NCI-H2107 (cell line): Measurements from ENCODE around the gene ALPI.

Experiments
- DNase-seq: peaks from one replicate; lab custom pipeline; 2025; lab: John Stamatoyannopoulos, UW

ALPI gene

DNA sequence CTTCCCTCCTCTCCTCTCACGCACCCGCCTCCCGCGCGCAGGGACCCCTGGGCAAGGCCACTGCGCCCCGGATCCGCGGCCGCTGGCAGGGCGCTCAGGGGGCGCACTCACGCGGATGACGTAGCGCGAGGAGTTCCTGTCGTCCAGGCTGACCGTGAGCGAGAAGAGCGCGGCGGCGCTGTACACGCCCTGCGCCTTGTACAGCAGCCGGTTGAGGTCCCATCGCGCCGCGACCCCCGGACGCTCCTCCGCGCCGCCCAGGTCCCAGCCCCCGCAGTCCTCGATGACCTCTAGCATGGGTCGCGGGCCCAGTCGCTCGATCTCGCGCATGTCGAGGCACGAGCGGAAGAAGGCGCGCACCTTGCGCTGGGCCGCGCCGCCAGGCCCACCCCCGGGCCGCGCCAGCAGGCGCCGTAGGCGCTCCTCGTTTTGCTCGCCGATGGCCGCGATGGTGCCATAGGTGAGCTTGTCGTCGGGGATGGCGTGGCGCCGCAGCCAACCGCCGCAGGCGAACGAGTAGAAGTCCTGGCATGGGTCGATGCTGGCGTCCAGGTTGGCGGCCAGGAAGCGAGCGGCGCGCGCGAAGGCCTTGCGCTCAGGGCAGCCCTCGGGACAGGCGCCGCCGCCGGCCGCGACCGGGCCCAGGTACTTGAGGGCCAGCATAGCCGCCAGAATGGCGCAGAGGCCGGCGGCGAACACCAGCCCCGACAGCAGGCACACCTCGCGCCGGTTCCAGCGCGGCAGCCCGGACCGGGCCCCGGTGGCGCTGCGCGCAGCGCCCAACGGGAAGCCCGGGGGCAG lies 30.0 kb downstream of the ALPI start:
- DNase-seq = no peak

DNA sequence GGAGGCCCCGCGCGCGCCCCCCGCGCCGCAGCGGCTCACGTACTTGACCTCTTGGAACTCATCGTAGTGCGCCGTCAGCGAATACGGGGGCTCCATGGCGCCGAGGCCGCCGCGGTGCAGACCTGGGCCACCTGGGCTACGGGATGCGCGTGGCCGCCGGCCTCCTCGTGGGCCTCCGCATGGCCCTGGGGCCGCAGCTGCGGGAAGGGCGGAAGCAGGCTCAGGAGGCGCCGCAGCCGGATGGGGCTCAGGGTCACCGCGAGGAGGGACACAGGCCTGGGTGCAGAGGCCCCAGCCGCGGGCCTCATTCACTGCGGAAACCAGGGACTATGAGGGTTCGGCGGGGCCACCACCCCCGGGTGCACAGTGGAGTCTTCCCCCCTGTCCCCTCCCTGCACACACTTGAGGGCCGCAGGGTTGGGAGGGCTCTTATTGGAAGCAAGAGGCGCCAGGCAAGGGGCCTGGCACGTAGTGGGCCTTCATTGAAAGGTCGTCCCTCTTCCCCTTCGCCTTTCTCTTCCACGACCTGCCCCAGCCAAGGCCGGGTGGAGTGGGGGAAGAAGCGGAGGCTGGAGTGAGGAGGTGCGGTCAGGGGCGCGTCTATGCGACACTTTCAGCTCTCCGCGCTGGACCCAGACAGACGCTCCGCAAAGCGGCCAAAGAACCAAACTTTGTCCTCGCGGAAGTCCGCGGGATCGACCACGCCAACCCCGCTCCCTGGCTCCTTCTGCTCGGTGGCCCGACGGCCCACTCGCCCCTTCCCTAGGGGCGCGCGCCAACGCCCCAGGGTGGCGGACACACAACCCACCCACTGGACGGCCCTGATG lies 30.8 kb downstream of the ALPI start:
- no peak for DNase-seq

DNA sequence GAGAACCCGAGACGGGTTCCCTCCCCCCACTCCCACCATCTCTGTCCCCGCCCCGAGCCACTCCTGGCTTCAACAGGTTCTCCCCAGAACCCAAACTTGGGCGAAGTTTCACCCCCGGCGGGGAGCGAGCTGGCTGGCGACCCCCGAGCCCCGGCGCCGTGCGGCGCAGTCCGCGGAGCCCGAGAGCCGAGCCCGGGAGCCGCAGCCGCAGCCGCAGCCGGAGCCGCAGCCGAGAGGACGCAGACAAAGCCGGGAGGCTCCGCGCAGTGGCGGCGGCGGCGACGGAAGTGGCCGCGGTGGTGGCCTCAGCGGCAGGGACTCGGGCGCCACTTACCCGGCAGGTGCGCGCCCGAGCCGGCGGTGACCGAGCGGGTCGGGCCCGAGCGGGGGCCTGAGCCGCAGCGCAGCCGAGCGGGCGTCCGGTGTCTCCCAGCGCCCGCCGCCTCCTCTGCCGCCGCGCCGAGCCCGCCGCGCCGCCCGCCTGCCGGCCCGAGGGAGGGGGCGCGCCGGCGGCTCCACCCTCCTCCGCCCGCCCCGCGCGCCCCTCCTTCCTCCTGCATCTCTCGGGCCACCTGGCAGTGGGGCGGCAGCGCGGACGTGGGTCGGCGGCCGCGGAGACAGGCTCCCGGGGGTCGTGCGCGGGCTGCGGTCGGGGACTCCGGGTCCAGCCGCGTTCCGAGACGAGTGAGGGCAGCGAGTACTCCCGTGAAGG lies 31.6 kb downstream of the ALPI start, which contains the start of gene ECEL1:
ECEL1 (minus strand) TSS at position 450 of the 712 bp plus-strand sequence. CDS start 1,181 bp downstream, outside the sequence.
- DNase-seq = no peak

GRCh38 chr2:232488097-232488711 lies 32.3 kb downstream of the ALPI start:
- DNase-seq = no peak

DNA sequence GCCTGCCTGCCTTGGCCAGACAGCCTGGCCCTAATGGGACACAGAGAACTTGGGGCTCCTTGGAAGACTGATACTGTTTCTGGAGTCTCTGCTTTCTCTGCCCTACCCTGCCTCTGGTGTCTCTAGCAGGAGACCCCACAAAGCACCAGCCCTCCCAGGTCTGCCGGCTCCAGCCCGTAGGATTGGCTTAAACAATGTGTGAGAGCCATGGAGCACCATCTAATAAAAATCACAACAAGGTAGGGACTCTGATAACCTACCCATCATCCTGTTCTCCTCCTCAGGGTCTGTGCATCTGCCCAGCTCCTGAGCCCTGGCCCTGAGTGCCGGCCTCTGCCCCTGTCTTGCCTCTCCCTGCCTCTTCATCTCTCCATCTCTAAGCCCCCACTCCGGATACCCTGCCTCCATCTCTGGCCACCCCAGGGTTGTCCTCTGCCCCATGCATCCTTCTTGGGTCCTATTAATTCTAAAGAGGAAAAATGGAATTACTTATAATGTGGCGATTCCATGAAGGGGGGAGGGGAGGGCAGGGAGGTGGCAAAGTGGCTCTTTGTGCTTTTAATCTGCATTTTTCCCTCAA lies 32.9 kb downstream of the ALPI start:
- DNase-seq = no peak

DNA sequence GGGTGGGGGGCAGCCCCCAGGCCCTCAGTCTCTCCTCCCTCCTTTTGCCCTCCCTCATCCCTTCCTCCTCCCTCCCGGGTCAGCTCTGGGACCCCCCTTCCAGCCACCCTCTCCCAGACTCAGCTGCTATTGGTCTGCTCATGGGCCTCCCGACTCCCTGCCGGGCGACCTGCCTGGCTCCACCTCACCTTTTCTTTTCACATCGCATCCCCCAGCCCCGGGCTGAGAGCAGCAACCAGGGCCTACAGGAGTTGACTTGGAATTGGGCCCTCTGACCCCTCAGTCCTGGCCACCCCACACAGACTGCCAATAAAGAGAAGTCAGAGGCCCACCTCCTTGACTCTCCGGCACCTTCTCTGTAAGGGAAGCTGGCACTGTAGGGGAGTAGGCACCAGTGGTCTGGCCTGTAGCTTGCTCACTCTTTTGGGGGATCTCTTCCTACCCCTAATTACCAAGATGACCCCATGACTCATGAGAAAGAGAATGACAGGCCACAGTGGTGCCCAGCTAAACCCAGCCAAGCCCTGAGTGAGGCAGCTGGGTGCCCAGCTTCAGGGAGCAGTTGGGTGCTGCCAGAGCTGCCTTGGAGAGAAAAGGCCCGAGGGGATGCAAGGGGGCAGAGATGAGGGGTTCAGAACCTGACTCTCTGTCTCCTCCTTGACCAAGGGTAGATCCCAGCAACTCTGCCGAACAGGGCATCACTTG lies 33.7 kb downstream of the ALPI start:
- no peak for DNase-seq

GRCh38 chr2:232490221-232491138 lies 34.5 kb downstream of the ALPI start:
- DNase-seq = no peak

DNA sequence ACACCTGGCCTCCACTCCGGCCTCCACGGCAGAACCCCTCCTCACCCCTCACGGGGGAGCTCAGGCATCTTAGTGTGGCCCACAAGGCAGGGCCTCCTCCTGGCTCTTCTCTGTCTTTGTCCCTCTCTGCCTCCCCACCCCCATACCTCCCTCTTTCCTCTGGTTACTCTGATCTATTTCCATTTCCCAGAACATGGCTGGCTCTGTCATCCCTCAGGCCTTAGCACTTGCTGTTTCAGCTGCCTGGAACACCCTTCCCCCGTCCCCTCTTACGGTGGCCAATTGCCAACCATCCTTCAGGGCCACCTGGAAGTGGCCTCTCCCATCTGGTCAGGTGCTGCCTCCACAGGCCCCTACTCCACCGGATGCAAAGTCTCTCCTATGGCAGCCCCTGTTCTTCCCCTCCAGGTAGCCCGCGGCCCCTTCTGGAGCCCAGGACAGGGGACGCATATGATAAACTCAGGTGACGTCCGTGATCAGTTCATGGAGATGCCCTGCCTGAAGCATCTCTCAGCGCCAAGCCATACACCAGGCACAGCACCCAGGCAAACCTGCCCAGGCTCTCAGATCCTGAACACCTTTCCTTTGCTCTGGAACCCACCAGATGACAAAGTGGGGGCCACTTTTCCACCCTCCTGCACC lies 35.3 kb downstream of the ALPI start:
- no peak for DNase-seq

- DNase-seq = no peak
Observed at GRCh38 chr2:232492236-232492848, 36.4 kb downstream of the ALPI start.

DNA sequence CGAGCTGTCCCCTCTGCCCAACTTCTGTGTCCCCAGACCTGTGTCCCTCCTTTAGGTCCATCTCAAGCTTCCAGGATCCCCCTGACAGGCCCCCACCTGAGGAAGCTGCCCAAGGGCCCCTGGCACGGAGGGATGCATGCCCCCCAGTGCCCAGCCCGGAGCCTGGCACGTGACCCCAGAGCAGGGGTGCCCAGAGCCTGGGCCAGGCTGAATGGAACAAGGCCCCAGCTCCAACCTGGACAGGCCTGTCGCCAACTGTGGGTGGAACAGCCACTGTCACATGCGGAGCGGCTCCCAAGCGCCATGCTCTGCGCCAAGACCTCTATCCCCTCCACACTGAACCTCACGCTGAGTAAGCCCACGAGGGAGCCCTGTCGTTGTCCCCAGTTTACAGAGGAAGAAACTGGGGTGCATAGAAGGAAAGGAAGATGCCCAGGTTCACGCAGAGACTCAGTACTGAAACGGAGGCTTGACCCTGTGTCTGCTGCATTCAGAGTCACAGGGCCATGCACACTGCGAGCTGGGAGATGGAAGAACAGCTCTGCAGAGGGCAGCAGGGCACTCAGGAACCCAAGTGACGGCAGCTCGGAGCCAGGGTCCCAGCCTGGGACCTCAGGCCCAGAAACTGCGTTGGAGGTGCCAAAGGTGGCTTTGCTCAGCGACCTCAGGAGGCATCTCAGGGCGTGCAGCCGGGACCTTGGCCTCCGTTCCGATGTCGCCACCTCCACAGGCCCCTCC lies 37.2 kb downstream of the ALPI start:
- no peak for DNase-seq

GRCh38 chr2:232493701-232494474 lies 37.9 kb downstream of the ALPI start:
- no peak for DNase-seq

GRCh38 chr2:232494542-232494941 lies 38.6 kb downstream of the ALPI start:
- DNase-seq = no peak

DNA sequence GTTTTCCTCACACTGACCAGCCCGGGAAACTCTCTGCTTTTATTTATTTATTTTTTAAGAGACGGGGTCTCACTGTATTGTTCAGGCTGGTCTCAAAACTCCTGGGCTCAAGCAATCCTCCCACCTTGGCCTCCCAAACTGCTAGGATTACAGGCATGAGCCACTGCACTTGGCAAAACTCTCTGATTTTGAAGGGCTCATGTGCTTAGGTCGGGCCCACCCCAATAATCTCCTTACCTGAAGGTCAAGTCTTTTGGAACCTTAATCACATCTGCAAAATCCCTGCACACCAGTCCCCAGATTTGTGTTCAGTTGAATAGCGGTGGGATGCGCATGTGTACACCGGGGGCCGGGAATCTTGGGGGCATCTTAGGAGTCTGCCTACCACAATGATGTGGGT lies 39.3 kb downstream of the ALPI start:
- DNase-seq = no peak

- no peak for DNase-seq
Observed at GRCh38 chr2:232496501-232497270, 40.7 kb downstream of the ALPI start.

DNA sequence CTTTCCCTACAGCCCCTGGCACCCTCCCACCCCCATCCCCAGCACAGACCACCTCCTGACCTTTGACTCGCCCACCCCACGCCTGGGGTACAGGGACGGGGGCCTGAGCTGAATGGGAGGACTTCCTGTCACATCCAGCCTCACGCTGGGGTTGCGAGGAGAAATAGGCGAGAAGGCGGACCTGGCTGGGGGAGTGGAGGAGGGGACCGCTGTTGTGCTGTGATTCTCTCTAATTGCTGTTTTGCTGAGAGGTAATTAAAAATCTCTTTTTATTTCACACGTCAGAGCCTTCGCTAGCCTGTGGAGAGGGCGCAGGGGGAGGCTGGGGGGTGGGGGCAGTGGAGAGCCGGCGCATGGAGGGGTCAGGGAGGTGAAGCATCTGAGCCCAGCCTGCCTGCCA lies 41.4 kb downstream of the ALPI start:
- no peak for DNase-seq

GRCh38 chr2:232498452-232498851 lies 42.5 kb downstream of the ALPI start:
- DNase-seq = no peak

DNA sequence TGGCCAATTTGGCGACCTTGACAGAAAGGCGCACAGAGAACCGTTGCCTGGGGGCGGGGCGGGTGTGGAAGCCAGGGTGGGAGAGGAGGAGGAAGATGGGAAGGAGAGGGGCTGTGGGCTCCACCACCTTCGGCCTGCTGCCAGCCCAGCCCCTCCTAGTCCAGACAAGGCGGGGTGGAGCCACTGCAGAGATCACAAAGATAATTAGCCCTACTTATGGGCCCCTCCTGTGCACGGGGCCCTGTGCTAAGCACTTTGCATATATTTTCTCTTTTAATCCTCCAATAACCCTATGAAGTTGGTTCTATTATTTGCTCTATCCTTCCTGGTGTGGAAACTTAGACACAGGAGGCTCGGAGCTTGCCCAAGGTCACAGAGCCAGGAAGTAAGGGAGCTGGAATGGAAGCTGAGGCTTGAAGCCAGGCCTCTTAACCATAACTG lies 45.4 kb downstream of the ALPI start:
- DNase-seq = no peak
